K562 (cell line): ENCODE data around the gene OTX2.

ENCODE experiments used
- ATF2 ChIP-seq: sonication (generic); formaldehyde crosslinking; IDR thresholded peaks from 2 replicates; pipeline ENCODE4 v1.8.1; 2022; ENCODE audit warnings: missing genetic modification reagents
- CBX3 ChIP-seq, 2 experiments: IDR thresholded peaks; 1 replicate in 1 of 2; 2 replicates in 1 of 2; pipeline ENCODE4 v1.6.1; 2012; ENCODE audit warnings: inconsistent platforms in 2 of 2, low read length in 2 of 2, borderline replicate concordance in 1 of 2, control low read depth in 1 of 2
- CTCF ChIP-seq, 3 experiments: IDR thresholded peaks in 2 of 3; conservative IDR thresholded peaks in 1 of 3; 2 replicates each; pipeline ENCODE4 v1.5.1; 2011 to 2012; ENCODE audit warnings: low read length in 3 of 3, mild to moderate bottlenecking in 3 of 3, control low read depth in 2 of 3, improper control_type of control experiment in 1 of 3, inconsistent platforms in 1 of 3, low read depth in 1 of 3, mixed read lengths in 1 of 3, moderate library complexity in 1 of 3; ENCODE audit not compliant: insufficient read depth in 2 of 3
- FOXK1 ChIP-seq: sonication (generic); formaldehyde crosslinking; IDR thresholded peaks from 2 replicates; pipeline ENCODE4 v1.8.0; 2022; ENCODE audit warnings: missing genetic modification reagents, mild to moderate bottlenecking, borderline replicate concordance
- HMGXB4 ChIP-seq: sonication (generic); formaldehyde crosslinking; IDR thresholded peaks from 2 replicates; pipeline ENCODE4 v1.8.1; 2023; ENCODE audit warnings: mild to moderate bottlenecking, missing genetic modification reagents
- LEF1 ChIP-seq: fragments of 450-650 bp; IDR thresholded peaks from 2 replicates; pipeline ENCODE4 v1.6.1; 2016; ENCODE audit warnings: mild to moderate bottlenecking
- MTA2 ChIP-seq: fragments of 450-650 bp; IDR thresholded peaks from 2 replicates; pipeline ENCODE4 v1.6.1; 2016; ENCODE audit warnings: low read depth
- NCOA1 ChIP-seq: fragments of 450-650 bp; IDR thresholded peaks from 2 replicates; pipeline ENCODE4 v1.6.1; 2016; ENCODE audit warnings: low read depth
- POLR2A ChIP-seq: fragments of 450-650 bp; conservative IDR thresholded peaks from 2 replicates; pipeline ENCODE4 v1.6.1; 2016
- RAD21 ChIP-seq, 2 experiments: fragments of 250-450 bp in 1 of 2; fragments of 450-650 bp in 1 of 2; sonication (Bioruptor Pico) in 1 of 2; formaldehyde crosslinking in 1 of 2; IDR thresholded peaks in 1 of 2; conservative IDR thresholded peaks in 1 of 2; 2 replicates each; pipeline versions ENCODE4 v1.4.0 to v1.8.0; 2020 to 2022; ENCODE audit warnings: mild to moderate bottlenecking in 2 of 2, moderate library complexity in 1 of 2
- RFX5 ChIP-seq: IDR thresholded peaks from 2 replicates; pipeline ENCODE4 v1.6.1; 2011; ENCODE audit warnings: low read depth, mild to moderate bottlenecking, improper control_type of control experiment, low read length
- TAL1 ChIP-seq: fragments of 450-650 bp; IDR thresholded peaks from 2 replicates; pipeline ENCODE4 v1.6.1; 2016; ENCODE audit warnings: mild to moderate bottlenecking
- TARDBP ChIP-seq: fragments of 450-650 bp; IDR thresholded peaks from 2 replicates; pipeline ENCODE4 v1.6.1; 2016
- TCF7L2 ChIP-seq: fragments of 150-350 bp; IDR thresholded peaks from 2 replicates; pipeline ENCODE4 v1.6.1; 2016; ENCODE audit warnings: low read depth, mild to moderate bottlenecking, low read length, moderate library complexity

GRCh38 chr14:56782711-56783110 lies 27.6 kb downstream of the OTX2 start:
- TF ChIP-seq CTCF (IDR thresholded peaks at IDR 0.05 in 2 of 3, conservative IDR thresholded peaks at IDR 0.05 in 1 of 3; ENCODE audit: insufficient read depth in 2 of 3, low read depth in 1 of 3, low read length in 3 of 3) (no peak), CBX3 (IDR thresholded peaks at IDR 0.05; ENCODE audit: borderline replicate concordance in 1 of 2, low read length in 2 of 2) (no peak), ATF2 (CRISPR knock-in tag) (no peak), TCF7L2 (no peak), RFX5 (no peak), POLR2A (no peak), TAL1 (no peak), LEF1 (no peak), TARDBP (no peak), MTA2 (no peak), NCOA1 (no peak), HMGXB4 (CRISPR knock-in tag) (no peak), FOXK1 (CRISPR knock-in tag) (no peak), RAD21 (CRISPR knock-in tag; conservative IDR thresholded peaks at IDR 0.05 in 1 of 2, IDR thresholded peaks at IDR 0.05 in 1 of 2) (no peak)
